H1 (cell line): ENCODE data around the gene CAPN8. TPM values are rescaled to one million over a fixed set of nuclear protein-coding genes. Genes with fewer than 3 reads are reported as not detected.

Experiments used
- TBP ChIP-seq: IDR thresholded peaks from 2 replicates; pipeline ENCODE4 v1.6.1; 2011; ENCODE audit warnings: low read depth, low read length, improper control_type of control experiment
- polyA plus RNA-seq, 7 experiments: library from polyadenylated mRNA; depleted of rRNA in 3 of 7; stranded (reverse) in 5 of 7; unstranded in 2 of 7; fragments of >200 nt in 5 of 7; fragments of 200-250 nt in 2 of 7; gene quantifications; 1 replicate in 5 of 7; 2 replicates in 1 of 7; 4 replicates in 1 of 7; pipeline versions ENCODE4 v1.2.1 to v1.2.3, GENCODE V29; 2011 to 2013; ENCODE audit warnings: missing spikeins in 2 of 7, mixed read lengths in 2 of 7
- total RNA-seq: library from RNA; stranded (reverse); fragmentation: NEBNext Ultra II Directional; extraction: Animal tissue kit (Norgen Biotek cat#: 25700); gene quantifications from 2 replicates; pipeline ENCODE4 v1.2.1, GENCODE V29; 2021

Gene CAPN8
- total and polyA plus RNA-seq, 2 of the 8 experiments (the other 6 are each of a cell fraction or from before 2014, with no cell fraction given), result 0.20 to 0.26 TPM

DNA sequence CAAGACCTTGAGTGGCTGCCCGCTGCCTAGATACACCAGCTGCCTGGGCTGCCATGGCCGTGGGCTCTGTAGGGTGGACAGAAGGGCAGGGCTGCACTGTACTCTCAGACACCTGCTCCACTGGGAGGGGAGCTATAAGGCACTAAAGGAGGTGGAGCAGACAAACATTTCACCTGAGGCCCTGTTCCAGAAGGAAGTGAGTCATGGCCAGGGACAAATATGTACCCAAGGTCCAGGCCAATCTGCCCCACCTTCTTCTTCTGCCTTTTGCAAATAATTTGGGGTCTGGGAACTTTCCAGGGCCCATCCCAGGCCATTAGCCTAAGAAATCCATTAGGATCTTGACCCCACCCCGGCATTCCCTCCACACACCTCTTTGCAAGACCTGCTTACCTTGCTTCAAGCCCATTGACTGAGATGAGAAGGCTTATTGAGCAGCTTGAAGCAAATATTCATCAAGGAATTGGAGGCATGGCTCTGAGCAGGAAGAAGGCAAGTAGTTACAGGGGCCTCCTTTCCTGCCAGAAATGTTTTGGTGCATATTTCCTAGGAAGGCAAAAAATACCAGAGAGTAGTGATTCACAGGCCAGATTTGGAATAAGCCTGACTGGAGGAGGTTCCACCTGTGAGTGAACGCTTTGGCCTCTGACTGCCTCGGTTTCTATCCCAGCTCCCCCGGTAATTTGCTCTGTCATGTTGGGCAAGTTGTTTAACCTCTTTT lies at the start of gene CAPN8 (continued):
- TF ChIP-seq TBP, result no peak
